Heart right ventricle (tissue), 16 donors: ENCODE measurements around the gene ELANE. TPM values are rescaled to one million over a fixed set of nuclear protein-coding genes. Genes with fewer than 3 reads are reported as not detected.

Experiments
- ATAC-seq, 8 donors: fragments of 200-7000 bp; cut with Tn5 transposase; one replicate each; pipeline ENCODE4 v1.9.1; 2020; ENCODE audit warnings: mild to moderate bottlenecking in 8 of 8, moderate library complexity in 8 of 8, moderate number of reproducible peaks in 1 of 8
- DNase-seq, 2 donors: peaks; one replicate each; pipeline ENCODE4 v3.0.0-alpha.2; 2020
- H3K27ac ChIP-seq, 10 donors: fragments of 200-600 bp; sonication (generic) in 2 of 10; one replicate each; pipeline versions ENCODE4 v1.5.0 to v1.8.0; 2020 to 2022; ENCODE audit warnings: mild to moderate bottlenecking in 3 of 10
- H3K27me3 ChIP-seq, 7 donors: fragments of 200-600 bp; one replicate each; pipeline ENCODE4 v1.8.0; 2021 to 2022; ENCODE audit warnings: mild to moderate bottlenecking in 2 of 7
- H3K36me3 ChIP-seq, 9 donors: fragments of 200-600 bp; sonication (generic) in 1 of 9; one replicate each; pipeline versions ENCODE4 v1.5.0 to v1.8.0; 2020 to 2022; ENCODE audit warnings: mild to moderate bottlenecking in 2 of 9
- H3K4me1 ChIP-seq, 9 donors: fragments of 200-600 bp; sonication (generic) in 1 of 9; one replicate each; pipeline versions ENCODE4 v1.5.0 to v1.8.0; 2020 to 2022; ENCODE audit warnings: mild to moderate bottlenecking in 4 of 9
- H3K4me3 ChIP-seq, 10 donors: fragments of 200-600 bp; sonication (generic) in 2 of 10; one replicate each; pipeline versions ENCODE4 v1.5.0 to v1.8.0; 2020 to 2022; ENCODE audit warnings: mild to moderate bottlenecking in 7 of 10, moderate library complexity in 2 of 10
- H3K9me3 ChIP-seq, 11 donors: fragments of 200-600 bp in 10 of 11; sonication (generic) in 2 of 11; one replicate each; pipeline versions ENCODE4 v1.5.0 to v1.8.0; 2013 to 2022; ENCODE audit warnings: mild to moderate bottlenecking in 2 of 11, control low read depth in 1 of 11, moderate library complexity in 1 of 11
- WGBS, 2 donors: extraction: QIAGEN DNeasy Blood & Tissue Kit; methylation state at CpG; one replicate each; pipeline ENCODE4 v1.1.7; 2013; ENCODE audit warnings: inconsistent platforms in 1 of 2; 5-methylcytosine and 5-hydroxymethylcytosine counted together
- intact Hi-C, 10 donors: fragments of 100-400 bp; cut with DNase I; formaldehyde crosslinking; loops; one replicate each; pipeline versions ENCODE4 v1.11.1 to v1.14.2; 2022
- polyA plus RNA-seq, 2 donors: library from polyadenylated mRNA; stranded (reverse); fragments of 200-250 nt; gene quantifications; one replicate each; pipeline ENCODE4 v1.2.3, GENCODE V29; 2013
- total RNA-seq, 10 donors: library from RNA; stranded (reverse); fragmentation: NEBNext Ultra II Directional in 3 of 10; extraction: Animal tissue kit (Norgen Biotek cat#: 25700) in 3 of 10; gene quantifications; one replicate each; pipeline versions ENCODE4 v1.2.1 to v1.2.4, GENCODE V29; 2021 to 2023
- TF ChIP-seq, protein P1 (sequence below), 9 donors: fragments of 200-600 bp; sonication (generic) in 2 of 9; IDR thresholded peaks; one replicate each; pipeline versions ENCODE4 v1.5.0 to v1.8.0; 2021 to 2022; ENCODE audit warnings: antibody characterized with exemption in 9 of 9, mild to moderate bottlenecking in 5 of 9, moderate library complexity in 1 of 9
- donor health status: Arrhythmogenic right ventricular cardiomyopathy.
- donor health status: ischemic (EF 13 %, LVEDD 7.1; RV severe dilation, severe dysfunction).
- donor health status: healthy with polysubstance abuse.
- donor health status: DM: no; HTN: yes; CAD: no.
- donor health status: DM: no; HTN: no; CAD: no.
- donor health status: ischemic (EF 25% LVEDD 6.9; RV normal size, moderate dysfunction).
- donor health status: ischemic (EF 25% LVEDD 5.7; RV mildly dilated, moderate dysfunction).
- donor health status: healthy.
- donor health status: DM: yes; HTN: yes; CAD: no.
- donor health status: Ischemic cardiomyopathy.
- donor health status: ischemic (EF 35%, LVEDD 5.7; RV mildly dilated, moderate dysfunction).
- donor health status: nonischemic (EF 11% LVEDD 7.7; RV severe dilation, severe dysfunction).
- donor health status: DM: yes; HTN: yes; CAD: no.
- donor health status: PGD.
- donor health status: ischemic (EF 29% LVEDD 5.4; RV normal size, mild dysfunction).
- donor health status: nonischemic (EF 23%, LVEDD 6.1; RV moderate dilation, normal function).

The ELANE gene
- total and polyA plus RNA-seq, 12 donors = 0.26 to 5.4 (median 1.0) TPM; not detected in 3

DNA sequence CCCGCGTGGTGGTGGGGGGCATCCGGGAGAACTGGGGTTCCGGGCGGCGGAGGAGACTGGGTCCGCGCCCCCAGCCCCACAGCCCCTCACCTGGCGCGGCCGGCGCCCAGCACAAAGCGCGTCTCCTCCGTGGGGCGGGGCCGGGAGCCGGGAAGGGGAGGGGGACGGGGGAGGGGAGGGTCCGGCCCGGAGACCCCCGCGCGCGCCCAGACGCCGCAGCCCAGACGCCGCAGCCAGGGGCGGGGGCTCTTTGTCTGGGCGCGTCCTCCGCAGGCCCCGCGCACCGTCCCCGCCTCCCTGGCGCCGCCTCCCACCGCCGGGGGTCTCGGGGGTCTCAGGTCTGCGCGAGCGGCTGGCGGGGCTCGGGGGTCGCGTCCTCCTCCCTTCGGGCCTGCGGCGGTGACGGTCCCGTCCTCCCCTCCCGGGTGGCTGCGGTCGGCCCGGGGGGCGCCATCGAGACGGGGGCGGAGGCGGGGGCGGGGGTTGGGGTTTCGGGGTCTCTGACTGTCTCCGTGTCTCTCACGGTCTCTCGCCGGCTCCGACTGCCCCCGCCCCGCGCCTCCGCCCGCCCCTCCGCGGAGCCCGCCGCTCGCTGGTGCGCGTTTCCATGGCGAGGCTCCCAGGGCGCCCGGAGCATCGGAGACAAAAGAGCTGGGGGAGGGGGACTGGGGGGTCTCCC, 30.1 kb upstream of the ELANE start, which contains the start of gene PLPPR3:
Gene PLPPR3 (minus strand): TSS at position 131 of the 679 bp plus-strand sequence. CDS start 396 bp downstream, outside the sequence.
- intact Hi-C loops = no loop called here
- no peaks in the 10 kb centered on the region for H3K36me3 ChIP-seq
- H3K4me1 ChIP-seq = peaks cover 0 to 23% (median 12%) of the 10 kb centered on the region in 9 donors
- H3K9me3 ChIP-seq = no peaks in the 10 kb centered on the region
- TF ChIP-seq, protein P1, sequence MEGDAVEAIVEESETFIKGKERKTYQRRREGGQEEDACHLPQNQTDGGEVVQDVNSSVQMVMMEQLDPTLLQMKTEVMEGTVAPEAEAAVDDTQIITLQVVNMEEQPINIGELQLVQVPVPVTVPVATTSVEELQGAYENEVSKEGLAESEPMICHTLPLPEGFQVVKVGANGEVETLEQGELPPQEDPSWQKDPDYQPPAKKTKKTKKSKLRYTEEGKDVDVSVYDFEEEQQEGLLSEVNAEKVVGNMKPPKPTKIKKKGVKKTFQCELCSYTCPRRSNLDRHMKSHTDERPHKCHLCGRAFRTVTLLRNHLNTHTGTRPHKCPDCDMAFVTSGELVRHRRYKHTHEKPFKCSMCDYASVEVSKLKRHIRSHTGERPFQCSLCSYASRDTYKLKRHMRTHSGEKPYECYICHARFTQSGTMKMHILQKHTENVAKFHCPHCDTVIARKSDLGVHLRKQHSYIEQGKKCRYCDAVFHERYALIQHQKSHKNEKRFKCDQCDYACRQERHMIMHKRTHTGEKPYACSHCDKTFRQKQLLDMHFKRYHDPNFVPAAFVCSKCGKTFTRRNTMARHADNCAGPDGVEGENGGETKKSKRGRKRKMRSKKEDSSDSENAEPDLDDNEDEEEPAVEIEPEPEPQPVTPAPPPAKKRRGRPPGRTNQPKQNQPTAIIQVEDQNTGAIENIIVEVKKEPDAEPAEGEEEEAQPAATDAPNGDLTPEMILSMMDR (IDR thresholded peaks at IDR 0.05) = no peak
- DNase-seq = no peak
- peak within 1 kb of the TSS; percentile 14 to 51 (median 42) for H3K4me3 ChIP-seq
- ATAC-seq = no peak
- 1% methylated on average over 48 to 85 of the region's 86 CpGs for WGBS, 2 donors
- H3K27me3 ChIP-seq = peaks cover 18 to 35% (median 29%) of the 10 kb centered on the region in 7 donors
- H3K27ac ChIP-seq = no peak within 1 kb of the TSS

DNA sequence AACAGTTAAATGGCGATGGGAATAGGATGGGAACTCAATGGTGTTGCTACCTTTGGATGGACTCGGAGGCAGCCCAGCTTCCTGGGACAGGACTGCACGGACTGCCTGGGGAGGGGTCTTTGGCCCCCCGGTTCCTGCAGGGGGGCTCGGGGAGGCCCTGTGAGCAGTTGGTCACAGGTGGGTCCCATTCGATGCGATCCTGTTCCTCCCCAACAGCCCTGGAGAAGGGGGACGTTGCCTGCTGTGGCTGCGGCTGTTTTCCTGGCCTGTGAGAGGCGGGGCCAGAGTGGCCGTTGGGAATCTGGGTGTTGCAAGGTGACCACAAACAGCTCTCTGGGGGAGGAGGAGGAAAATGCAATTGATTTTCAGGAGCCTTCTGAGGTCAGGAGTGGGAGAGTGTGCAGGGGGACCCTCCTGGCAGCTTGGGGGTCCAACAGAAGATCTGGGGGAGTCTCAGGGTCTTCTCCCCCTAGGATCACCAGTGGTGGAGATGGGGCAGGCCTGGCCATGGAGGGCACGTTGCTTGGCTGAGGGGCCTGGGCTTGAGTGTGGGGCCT, 28.5 kb upstream of the ELANE start:
- intact Hi-C loops = no loop called here
- no peaks in the 10 kb centered on the region for H3K36me3 ChIP-seq
- peaks cover 18 to 39% (median 31%) of the 10 kb centered on the region in 7 donors for H3K27me3 ChIP-seq
- ATAC-seq (no peak), DNase-seq (no peak)
- H3K9me3 ChIP-seq = no peaks in the 10 kb centered on the region
- TF ChIP-seq, protein P1 (IDR thresholded peaks at IDR 0.05) = no peak
- H3K27ac ChIP-seq = no peak overlapping the region
- peaks cover 0 to 30% (median 12%) of the 10 kb centered on the region in 9 donors for H3K4me1 ChIP-seq
- no peak overlapping the region for H3K4me3 ChIP-seq
- 54 to 65% methylated on average over 10 to 12 of the region's 12 CpGs for WGBS, 2 donors

DNA sequence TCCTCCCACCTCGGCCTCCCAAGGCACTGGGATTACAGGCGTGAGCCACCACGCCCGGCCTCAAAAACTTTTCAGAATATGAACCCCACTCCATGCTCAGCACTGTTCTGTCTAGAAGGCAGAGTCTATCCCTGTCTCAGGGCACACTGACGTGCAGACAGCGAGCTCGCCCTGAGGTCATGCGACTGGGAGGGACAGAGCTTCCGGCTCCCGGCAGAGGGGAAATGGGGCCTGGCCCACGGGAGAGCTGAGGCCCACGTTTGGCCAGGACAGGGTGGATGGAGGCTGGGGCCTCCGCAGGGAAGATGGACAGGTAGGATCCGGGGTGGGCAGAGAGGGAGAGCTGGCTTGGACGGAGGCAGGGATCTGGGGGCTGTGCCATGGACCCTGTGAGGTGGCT, 27.2 kb upstream of the ELANE start:
- Histone ChIP-seq H3K4me1 (peaks cover 0 to 30% (median 12%) of the 10 kb centered on the region in 9 donors), H3K4me3 (no peak overlapping the region), H3K27me3 (peaks cover 18 to 43% (median 33%) of the 10 kb centered on the region in 7 donors), H3K9me3 (no peaks in the 10 kb centered on the region), H3K27ac (no peak overlapping the region), H3K36me3 (no peaks in the 10 kb centered on the region)
- ATAC-seq = no peak
- WGBS, 2 donors = 71% methylated on average over 15 of the region's 15 CpGs
- DNase-seq = no peak
- intact Hi-C loops = no loop called here
- TF ChIP-seq, protein P1 (IDR thresholded peaks at IDR 0.05) = no peak

DNA sequence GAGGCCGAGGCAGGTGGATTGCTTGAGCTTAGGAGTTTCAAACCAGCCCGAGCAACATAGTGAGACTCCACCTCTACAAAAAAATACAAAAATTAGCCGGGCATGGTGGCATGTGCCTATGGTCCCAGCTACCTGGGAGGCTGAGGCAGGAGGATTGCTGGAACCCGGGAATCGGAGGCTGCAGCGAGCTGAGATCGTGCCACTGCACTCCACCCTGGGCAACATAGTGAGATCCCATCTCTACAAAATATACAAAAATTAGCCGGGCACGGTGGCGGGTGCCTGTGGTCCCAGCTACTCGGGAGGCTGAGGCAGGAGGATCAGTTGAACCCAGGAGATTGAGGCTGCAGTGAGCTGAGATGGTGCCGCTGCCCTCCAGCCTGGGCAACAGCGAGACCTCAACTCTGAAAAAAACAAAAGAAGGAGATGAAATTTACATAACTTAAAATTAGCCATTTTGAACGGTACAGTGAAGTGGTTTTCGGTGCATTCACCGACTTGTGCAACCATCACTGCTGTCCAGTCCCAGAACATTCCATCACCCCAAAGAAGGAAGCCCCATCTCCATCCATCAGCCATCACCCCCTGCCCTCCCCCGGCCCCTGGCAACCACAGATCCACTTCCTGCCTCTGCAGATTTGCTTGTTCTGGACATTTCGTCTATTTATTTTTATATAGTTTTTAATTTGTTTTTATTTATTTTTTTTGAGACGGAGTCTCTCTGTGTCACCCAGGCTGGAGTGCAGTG, 26.0 kb upstream of the ELANE start:
- ATAC-seq (no peak), DNase-seq (no peak)
- no peak overlapping the region for H3K4me3 ChIP-seq

More for the DNA sequence above, 26.0 kb upstream of the ELANE start:
- Histone ChIP-seq H3K4me1 (peaks cover 0 to 30% (median 12%) of the 10 kb centered on the region in 9 donors), H3K27me3 (peaks cover 18 to 50% (median 41%) of the 10 kb centered on the region in 7 donors), H3K27ac (no peak overlapping the region), H3K9me3 (no peaks in the 10 kb centered on the region), H3K36me3 (no peaks in the 10 kb centered on the region)
- intact Hi-C loops = no loop called here
- WGBS, 2 donors = 81 to 84% methylated on average over 19 of the region's 19 CpGs
- TF ChIP-seq, protein P1 (IDR thresholded peaks at IDR 0.05) = no peak
